ENCODE measurements around the gene C6orf58. TPM values are rescaled to one million over a fixed set of nuclear protein-coding genes. Genes with fewer than 3 reads are reported as not detected.

Gene C6orf58
- total RNA-seq, 1 donor from 2014 or later: not detected

GRCh38 chr6:127637830-127638409 lies 60.9 kb downstream of the C6orf58 start:
- DNase-seq (ENCODE audit: low spot score, unreplicated experiment): no peak
- TF ChIP-seq, protein P1, sequence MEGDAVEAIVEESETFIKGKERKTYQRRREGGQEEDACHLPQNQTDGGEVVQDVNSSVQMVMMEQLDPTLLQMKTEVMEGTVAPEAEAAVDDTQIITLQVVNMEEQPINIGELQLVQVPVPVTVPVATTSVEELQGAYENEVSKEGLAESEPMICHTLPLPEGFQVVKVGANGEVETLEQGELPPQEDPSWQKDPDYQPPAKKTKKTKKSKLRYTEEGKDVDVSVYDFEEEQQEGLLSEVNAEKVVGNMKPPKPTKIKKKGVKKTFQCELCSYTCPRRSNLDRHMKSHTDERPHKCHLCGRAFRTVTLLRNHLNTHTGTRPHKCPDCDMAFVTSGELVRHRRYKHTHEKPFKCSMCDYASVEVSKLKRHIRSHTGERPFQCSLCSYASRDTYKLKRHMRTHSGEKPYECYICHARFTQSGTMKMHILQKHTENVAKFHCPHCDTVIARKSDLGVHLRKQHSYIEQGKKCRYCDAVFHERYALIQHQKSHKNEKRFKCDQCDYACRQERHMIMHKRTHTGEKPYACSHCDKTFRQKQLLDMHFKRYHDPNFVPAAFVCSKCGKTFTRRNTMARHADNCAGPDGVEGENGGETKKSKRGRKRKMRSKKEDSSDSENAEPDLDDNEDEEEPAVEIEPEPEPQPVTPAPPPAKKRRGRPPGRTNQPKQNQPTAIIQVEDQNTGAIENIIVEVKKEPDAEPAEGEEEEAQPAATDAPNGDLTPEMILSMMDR (IDR thresholded peaks at IDR 0.05; ENCODE audit: unreplicated experiment): no peak
- H3K27ac Mint-ChIP-seq: no peak overlapping the region
- no peaks in the 10 kb centered on the region for H3K9me3 Mint-ChIP-seq (ENCODE audit: low read depth)
- no peaks in the 10 kb centered on the region for H3K36me3 Mint-ChIP-seq (ENCODE audit: insufficient read depth)
- H3K4me3 Mint-ChIP-seq (ENCODE audit: low read depth): no peak overlapping the region
- no peaks in the 10 kb centered on the region for H3K27me3 Mint-ChIP-seq
- H3K4me1 Mint-ChIP-seq (ENCODE audit: low read depth): no peaks in the 10 kb centered on the region

Other genes starting within 250 kb of the C6orf58 start
- 60.3 and 62.0 TPM in 2 replicates for gene ECHDC1, start 233.6 kb upstream of the C6orf58 start, total RNA-seq
- 0.91 and 1.4 TPM in 2 replicates for gene KIAA0408, start 117.8 kb upstream of the C6orf58 start, total RNA-seq

Measured in progenitor cell of endocrine pancreas (in vitro differentiated cells).